Stimulated activated CD4-positive, alpha-beta T cell treated with anti-CD3 and anti-CD28 coated beads, TNF-alpha, amount 100 ng/mL, for 48 hours (primary cell): ENCODE data around the gene TYW1.
"Not testable (repeated sequence)": the region's sequence is repeated elsewhere in the genome, so short reads cannot be mapped to it uniquely, and the experiment has no call there.

Experiments
- DNase-seq, 3 donors: peaks; one replicate each; pipeline ENCODE4 v3.0.0-alpha.2; 2020; ENCODE audit warnings: low read depth in 3 of 3

Gene TYW1

DNA sequence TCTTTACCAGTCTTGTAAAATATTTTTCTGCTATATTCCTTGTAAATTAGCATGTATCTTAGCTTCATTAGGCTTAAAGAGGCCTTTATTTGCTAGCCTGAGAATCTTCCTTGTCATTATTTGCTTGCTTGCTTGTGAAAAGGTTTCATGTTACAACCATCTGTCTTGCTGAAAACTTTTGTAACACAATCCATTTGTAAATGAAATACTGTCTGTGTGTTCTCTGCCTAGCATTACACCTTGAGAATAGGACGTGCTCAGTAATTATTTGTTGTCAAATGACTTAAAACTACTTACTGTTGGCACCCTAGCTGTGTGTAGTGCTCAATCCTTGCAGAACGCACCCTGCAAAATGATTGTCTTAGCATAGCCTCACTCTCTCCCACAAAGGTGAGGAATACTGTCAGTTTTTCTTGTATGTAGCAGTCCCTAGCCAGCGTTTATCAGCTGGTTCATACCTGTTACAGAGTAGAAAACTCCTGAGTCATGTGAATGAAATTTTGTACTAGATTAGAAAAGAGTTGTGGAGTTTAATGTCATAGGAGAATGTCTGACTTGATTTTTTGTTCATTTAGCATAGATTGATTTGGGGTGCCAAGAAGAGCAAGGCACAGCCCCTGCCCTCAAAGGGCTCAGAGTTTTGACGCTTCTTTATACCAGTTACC lies 193.3 kb downstream of the TYW1 start:
- not testable (repeated sequence) for DNase-seq

DNA sequence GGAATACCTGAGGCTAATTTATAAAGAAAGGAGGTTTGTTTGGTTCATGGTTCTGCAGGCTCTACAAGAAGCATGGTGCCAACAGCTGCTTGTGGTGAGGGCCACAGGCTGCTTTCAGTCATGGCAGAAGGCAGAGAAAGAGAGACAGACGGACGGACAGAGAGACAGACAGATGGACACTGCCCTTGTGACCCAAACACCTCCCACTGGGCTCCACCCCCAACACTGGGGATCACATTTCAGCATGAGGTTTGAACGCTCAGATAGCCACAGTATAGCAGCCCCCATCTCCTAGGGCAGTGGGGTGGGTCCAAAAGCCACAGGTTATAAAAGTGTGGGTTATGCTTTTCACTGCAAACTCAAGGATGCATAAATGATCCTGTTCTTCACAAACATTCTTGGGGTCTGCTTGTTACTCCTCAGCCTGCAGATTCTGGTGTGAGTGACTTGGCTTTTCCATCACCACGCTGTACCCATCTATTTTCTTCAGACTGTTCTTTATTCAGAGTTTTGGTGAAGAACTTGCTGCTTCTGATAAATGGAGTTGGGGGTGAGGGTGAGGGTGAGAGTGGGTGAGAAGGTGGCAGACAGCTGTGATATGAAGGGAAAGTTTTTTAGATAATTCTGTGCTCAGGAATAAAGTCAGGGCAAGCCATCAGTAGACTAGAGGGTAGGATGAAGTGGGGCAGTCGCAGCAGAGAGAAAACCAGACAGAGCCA lies 194.5 kb downstream of the TYW1 start:
- DNase-seq, result not testable (repeated sequence)

DNA sequence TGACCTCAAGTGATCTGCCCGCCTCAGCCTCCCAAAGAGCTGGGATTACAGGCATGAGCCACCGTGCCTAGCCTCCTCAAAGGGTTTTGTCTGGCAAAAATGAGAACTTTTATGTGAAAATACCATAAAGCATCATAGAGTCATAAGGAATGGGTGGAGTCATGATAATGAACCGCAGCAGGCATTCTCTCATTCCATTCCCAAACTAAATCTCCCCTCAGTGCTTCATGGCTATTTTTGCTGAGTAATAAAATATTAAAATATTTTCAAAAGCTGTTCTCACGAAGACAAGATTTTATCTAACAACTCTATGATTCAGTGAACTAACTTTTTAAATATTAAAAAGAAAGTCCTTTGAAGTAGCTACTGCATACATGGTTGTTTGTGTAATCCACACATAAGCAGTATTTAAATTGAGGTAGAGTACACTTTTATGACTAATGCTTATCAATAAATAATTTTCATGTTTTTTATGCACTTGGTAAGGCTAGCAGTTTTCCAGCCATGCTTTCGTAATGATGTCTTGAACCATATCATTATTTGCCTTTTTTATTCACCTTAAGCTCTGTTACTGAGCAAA lies 195.6 kb downstream of the TYW1 start:
- not testable (repeated sequence) for DNase-seq

DNA sequence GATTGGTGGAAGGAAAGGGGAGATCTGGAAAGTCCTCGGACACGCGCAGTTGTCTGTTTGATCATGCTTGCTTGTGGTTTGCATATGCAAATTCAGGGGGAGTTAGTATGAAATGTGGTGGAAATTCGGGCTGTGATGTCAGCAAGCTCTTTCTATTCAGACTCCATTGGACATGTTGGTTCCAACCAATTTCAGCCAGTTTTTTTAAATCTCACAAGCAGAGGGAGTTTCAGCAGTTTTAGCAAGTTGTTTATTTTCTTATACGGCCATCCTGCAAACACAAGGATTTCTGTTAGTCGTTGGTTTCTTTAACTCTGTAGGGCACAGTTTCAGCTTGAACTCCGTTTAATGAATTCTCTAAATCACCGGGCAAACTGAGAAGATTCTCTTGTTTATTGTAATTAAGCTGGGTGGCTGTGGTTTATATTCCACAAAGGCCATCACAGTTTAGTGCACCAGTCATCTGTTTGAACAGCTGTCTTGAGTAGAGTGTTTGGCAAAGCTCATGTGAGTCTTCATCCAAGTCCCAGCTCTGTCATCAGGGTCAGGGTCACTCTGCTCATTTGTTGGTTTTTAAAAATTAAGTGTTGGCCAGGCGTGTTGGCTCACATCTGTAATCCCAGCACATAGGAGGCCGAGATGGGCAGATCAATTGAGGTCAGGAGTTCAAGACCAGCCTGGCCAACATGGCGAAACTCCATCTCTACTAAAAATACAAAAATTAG lies 196.4 kb downstream of the TYW1 start:
- not testable (repeated sequence) for DNase-seq

DNA sequence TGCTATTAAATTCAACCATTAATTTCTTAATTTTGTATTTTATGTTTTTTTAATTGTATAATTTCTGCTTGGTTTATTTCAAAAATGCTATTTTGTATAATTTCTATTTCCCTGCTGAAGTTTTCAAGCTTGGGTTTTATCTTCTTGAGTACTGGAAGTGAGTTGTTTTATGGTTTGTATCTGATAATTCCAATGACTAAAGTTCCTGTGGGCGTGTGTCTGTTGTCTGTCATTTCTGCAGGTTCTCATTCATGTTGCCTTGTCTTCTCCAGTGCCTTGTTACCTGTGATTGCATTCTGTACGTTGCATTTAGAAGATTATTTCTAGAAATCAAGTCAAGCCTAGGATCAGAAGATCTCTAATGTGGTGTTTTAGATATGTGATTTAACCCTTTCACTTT lies 199.5 kb downstream of the TYW1 start:
- DNase-seq, result not testable (repeated sequence)

DNA sequence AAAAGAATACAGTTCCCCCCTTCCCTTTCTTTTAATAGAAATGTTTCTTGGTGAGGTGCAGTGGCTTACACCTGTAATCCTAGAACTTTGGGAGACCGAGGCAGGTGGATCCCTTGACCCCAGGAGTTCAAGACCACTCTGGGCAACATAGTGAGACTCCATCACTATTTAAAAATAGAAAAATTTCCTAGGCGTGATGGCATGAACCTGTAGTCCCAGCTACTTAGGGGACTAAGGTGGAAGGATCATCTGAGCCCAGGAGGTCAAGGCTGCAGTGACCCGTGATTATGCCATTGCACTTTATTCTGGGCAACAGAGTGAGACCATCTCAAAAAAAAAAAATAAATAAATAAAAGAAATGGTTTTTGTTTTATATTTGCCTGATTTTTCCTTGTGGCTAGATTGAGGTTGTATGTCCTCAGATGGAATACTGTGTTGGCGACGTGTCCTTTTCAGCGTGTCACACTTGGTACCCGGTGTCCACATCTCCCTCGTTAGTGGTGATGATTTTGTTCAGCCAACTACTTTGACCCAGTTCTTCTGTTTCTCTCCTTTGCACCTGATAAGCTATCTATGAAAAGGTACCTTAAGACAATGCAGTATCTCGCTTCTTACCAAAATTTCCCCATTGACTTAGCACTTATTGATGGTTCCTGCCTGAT lies 202.4 kb downstream of the TYW1 start:
- DNase-seq, result not testable (repeated sequence)

DNA sequence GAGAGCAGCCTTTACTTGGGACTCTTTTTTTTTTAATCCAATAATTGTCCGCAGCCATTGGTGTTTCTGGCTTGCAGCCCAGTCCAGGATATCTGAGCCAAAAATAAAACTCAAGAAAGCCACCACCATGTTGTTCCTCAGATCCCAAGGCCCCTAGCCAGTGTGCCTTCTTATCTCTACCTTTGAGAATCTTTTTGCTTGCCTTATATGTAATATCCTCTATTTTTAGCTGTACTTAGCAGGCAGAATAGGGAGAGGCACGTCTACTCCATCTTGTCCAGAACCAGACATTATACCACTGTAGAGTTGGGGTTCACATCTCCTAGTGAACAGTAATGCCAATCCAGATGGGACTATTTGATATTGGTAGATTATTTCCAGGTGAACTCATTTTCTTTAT lies 209.1 kb downstream of the TYW1 start:
- not testable (repeated sequence) for DNase-seq

DNA sequence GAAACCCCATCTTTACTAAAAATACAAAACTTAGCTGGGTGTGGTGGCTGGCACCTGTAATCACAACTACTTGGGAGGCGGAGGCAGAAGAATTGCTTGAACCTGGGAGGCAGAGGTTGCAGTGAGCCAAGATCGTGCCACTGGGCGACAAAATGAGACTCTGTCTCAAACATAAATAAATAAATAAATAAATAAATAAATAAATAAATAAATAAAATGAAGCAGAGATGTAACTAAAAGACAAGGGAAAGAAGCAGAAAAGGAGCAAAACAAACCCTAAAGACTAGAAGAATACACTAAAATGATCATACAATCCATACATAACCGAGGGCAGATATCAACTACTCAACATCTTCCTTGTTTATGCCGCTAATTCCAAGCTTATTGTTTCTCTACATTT lies 209.8 kb downstream of the TYW1 start:
- DNase-seq, result no peak

DNA sequence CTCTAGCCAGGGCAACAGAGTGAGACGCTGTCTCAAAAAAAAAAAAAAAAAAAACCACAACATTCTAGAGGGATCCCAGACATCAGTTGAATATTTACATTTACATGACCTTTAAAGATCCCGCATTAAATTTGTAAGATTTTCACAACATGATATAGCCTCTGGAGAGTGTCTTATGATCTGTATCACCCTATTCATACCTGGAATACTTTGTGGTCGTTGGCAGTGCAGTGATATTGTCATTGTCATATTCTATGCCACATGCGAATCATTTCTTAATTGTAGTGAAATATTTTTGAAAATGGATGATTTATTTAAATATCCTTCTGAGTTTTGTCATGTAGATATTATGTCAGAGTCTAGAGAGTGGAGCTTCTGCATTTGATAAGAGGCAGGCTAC lies 212.0 kb downstream of the TYW1 start:
- DNase-seq, result not testable (repeated sequence)

DNA sequence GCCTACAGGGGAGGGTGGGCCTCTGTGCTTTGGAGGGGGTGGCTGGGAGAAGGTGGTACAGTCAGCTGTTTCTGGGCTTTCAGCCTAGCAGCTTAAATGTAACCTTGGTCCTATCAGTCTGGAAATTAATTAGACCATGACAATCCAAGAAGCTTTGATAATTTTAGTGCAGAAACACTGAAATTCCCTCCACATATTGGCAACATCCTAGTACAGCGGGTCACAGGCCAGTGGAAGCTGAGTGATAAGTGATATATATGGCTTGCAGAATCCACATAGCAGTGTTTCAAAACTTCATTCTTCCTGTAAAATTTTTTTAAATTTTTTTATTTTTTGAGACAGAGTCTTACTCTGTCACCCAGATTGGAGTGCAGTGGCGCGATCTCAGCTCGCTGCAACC lies 212.6 kb downstream of the TYW1 start:
- no peak for DNase-seq

DNA sequence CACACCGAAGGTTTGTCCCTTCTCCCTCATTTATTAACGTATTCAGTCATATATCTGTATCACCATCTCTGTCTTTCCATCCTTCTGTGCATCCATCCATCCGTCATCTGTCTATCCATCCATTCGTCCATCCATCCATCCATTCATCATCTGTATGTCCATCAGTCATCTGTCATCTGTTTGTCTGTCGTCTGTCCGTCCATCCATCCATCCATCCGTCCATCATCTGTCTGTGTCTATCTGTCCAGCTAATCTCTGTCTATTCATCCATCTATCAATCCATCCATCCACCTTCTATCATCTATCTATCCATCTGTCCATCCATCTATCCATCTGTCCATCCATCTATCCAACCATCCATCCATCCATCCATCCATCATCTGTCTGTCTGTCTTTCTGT lies 213.9 kb downstream of the TYW1 start:
- DNase-seq, result no peak

DNA sequence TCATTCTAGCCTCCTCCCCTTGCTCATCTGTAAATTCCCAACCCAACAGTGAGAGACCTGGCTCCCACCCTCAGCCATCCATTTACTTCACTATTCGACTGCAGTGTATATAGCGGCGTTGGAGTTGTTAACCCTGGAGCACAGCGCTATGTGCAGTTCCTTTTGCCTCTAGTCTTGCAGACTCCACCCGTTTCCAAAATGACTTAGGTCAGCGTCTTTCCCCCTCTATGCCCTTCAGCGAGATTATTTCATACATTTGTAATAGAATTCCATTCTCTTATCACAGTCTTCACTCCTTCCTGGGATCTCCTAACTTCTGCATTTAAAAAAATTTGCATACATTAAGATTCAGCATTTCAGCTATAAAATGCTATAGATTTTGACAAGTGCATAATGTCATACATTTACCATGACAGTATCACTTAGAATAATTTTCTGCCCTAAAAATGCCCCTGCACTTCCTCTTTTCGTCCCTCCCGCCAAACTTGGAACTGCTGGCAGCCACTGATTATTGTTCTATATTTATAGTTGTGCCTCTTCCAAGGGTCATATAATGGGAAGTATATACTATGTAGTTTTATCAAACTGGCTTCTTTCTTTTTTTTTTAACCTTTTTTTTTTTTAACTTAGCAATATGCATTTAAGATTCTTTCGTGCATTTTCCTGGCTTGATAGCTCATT lies 215.2 kb downstream of the TYW1 start:
- DNase-seq, result not testable (repeated sequence)

DNA sequence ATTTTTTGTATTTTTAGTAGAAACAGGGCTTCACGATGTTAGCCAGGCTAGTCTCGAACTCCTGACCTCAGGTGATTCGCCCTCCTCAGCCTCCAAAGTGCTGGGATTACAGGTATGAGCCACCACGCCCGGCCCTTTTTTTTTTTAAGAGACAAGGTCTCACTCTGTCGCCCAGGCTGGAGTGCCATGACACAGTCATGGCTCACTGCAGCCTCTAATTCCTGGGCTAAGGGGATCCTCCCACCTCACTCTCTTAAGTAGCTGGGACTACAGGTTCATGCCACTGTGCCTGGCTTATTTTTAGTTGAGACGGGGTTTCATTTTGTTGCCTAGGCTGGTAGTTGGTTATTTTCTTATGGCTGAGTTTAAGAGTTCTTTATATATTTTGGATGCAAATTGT lies 216.4 kb downstream of the TYW1 start:
- not testable (repeated sequence) for DNase-seq

DNA sequence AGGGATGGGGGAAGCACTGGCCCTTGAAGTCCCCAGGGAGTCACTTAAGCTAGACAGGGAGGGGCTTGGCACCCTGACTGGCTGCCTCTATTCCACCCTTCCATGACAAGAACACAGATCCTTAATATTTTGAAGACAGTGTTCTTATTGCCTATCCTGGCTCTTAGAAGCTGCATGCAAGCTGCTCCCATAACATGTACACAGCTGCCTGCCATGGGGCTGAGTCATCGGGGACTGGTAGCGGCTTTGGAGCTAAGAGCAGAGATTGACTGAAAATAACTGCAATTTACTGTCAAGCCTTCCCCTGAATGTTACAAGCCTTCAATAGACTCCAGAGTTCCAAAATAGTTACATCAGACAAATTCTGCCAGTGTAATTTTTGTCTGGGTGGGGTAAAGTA lies 226.9 kb downstream of the TYW1 start:
- DNase-seq, result not testable (repeated sequence)

DNA sequence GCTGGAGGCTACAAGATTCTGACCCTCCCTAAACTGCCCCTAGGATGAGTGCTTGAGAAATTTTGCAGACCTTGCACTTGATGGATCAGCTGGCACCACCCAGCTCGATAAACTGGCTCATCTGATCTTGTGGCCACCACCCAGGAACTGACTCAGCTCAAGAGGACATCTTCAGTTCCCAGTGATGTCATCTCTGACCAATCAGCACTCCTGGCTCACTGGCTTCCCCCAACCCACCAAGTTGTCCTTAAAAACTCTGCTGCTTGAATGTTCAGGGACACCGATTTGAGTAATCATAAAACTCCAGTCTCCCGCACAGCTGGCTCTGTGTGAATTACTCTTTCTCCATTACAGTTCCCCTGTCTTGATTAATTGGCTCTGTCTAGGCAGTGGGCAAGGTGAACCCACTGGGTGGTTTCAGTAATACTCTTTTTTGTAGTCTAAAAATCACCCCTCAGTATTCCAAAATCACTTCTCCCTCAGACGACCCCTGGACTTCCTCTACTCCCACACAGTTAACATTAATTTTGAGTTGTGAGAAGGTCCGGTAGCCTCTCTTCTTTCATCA lies 229.8 kb downstream of the TYW1 start:
- DNase-seq, result peak in 1 of 3 donors; percentile 8

DNA sequence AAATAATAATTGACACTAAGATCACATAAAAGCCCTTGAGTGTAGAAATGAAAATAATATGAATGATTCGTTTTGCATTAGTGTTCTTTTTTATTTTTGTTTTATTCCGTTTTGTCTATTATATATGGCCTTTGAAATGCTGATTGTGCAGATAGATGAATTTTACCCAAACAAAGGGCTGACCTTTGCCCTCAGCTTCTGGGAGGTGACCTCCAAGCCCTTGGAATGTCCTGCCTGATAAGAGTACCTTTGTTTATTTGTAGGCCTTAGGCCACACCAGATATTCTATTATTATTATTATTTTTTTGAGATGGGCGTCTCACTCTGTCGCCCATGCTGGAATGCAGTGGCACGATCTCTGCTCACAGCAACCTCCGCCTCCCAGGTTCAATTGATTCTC lies 230.3 kb downstream of the TYW1 start:
- DNase-seq, result not testable (repeated sequence)

DNA sequence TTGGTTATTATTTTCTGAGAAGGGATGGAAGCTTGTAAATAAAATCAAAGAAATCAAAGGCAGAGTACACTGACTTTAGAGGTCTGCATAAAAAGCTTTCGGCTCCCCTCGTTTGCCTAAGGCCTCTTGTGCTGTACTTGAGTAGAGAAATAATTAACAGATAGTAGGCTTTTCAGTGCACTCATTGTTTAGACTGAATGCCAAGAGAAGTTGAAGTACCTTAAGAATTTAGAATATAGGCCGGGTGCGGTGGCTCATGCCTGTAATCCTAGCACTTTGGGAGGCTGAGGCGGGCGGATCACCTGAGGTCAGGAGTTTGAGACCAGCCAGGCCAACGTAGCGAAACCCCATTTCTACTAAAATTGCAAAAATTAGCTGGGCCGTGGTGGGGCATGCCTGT lies 232.4 kb downstream of the TYW1 start:
- DNase-seq, result not testable (repeated sequence)

DNA sequence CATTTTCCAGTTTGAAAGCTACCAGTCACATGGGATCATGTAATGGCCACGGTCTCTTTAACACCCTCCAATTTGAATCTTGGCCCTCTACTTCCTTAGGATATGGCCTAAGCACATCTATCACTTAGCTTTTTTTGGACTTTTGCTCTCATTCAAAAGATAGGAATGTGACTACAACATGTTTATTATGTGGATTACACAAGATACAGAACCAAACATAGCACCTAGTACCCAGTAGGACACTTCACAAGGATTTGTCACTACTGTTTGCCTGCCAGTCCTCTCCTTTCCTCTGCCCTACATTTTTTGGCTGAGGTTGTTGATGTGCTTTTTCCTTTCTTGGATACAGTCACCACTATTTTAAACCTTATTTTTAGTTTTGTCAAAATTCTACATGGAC lies 233.4 kb downstream of the TYW1 start:
- not testable (repeated sequence) for DNase-seq

DNA sequence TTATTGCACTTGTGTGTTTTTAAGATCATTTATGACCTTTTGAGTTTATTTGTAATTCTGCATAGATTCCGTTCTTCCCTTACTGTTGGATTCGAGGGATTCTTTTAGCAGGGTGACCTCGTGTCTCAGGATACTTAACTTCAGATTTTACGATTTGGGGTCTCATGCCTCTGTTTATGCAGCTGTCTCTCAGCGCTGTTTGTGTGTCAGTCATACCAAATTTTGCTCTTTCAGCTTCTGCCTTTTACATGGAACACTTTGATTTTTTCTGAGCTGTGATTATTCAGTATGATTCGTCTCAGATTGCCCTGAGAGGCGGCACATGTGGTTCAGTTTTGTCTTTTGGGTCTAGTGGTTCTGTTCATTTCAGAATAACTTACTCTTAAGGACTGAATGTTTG lies 236.9 kb downstream of the TYW1 start:
- not testable (repeated sequence) for DNase-seq

DNA sequence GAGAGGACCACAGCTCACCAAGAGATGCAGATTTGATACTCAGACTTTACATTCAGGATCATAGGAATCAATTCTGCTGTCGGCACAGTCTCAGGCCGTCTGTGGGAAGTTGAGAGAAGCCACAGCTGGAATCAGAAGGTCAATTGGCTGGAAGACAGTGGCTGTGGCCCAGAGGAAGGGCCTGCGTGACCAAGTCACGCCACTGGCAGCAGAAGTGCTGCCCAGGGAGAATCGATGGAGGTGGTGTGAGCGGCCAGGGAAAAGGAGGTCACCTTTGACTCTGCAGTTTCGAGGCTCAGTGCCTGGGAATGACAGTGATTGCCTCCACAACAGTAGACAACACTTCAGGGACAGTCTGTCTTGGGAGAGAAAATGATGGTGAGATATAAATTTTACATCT lies 239.6 kb downstream of the TYW1 start:
- not testable (repeated sequence) for DNase-seq

DNA sequence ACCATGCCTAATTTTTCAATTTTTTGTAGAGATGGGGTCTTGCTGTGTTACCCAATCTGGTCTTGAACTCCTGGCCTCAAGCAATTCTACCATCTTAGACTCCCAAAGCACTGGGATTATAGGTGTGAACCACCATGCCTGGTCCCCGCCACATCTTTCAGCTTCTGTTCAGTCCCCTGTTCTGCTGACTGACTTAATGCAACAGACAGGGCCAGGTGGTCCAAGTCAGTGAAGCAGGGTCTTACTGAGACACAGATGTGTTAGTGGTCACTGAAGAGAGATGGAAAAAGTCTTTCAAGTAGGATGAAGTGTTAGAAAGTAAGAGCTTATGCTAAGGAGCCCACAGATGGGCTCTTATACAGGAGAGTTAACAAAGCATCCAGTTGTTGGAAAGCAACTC lies 246.2 kb downstream of the TYW1 start:
- DNase-seq, result not testable (repeated sequence)
